HG03342 (cell line): Measurements from ENCODE around the gene PDCD4.
"Not testable (repeated sequence)": the region's sequence is repeated elsewhere in the genome, so short reads cannot be mapped to it uniquely, and the experiment has no call there.

Experiments
- ATAC-seq: cut with Tn5 transposase; IDR thresholded peaks from one replicate; pipeline ENCODE4 v1.9.1; 2021; ENCODE audit warnings: mild to moderate bottlenecking, moderate library complexity; ENCODE audit not compliant: unreplicated experiment

The PDCD4 gene

DNA sequence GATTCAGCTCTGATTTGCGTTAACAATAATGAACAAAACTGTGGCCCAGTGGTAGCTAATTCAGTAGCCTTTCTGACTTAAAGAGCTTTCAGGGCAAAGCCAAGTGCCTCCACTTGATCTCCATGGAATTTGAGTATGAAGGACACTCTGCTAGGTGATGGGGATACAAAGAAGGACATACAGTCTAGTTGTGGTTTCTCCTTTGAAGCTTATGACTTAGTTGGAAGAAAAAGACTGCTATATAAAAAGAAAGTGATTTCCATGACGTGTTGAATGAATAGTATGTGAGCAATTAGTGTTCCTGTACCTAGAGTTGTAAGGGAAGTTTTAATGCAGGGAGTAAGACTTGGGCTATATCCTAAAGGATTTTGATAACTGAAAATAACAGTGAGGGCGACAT lies 8.3 kb downstream of the PDCD4 start:
- no peak for ATAC-seq

DNA sequence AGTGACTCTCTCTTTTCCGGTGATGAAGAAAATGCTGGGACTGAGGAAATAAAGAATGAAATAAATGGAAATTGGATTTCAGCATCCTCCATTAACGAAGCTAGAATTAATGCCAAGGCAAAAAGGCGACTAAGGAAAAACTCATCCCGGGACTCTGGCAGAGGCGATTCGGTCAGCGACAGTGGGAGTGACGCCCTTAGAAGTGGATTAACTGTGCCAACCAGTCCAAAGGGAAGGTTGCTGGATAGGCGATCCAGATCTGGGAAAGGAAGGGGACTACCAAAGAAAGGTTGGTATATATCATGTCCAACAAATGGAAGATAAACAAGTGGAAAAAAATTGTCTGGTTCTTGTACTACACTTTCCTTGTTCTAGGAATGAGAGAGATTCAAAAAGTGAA lies 9.5 kb downstream of the PDCD4 start:
- ATAC-seq: no peak

DNA sequence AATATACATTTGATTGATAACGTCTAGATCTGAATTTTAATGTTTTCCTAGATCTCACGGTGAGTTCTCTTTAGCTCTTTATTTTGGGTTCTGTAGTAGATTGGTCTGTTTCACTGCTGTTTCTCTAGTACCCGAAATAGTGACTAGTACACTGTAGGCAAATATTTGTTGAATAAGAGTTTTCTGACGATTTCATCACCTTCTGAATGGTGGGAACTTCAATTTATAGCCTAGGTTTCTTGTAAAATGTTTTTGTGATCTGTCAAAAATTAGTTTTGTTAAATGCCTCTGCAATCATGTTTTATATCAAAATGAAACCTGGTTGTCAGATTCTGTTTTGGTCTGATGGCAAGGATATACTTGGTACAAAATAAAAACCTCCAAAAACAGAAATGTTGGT lies 10.2 kb downstream of the PDCD4 start:
- ATAC-seq: no peak

DNA sequence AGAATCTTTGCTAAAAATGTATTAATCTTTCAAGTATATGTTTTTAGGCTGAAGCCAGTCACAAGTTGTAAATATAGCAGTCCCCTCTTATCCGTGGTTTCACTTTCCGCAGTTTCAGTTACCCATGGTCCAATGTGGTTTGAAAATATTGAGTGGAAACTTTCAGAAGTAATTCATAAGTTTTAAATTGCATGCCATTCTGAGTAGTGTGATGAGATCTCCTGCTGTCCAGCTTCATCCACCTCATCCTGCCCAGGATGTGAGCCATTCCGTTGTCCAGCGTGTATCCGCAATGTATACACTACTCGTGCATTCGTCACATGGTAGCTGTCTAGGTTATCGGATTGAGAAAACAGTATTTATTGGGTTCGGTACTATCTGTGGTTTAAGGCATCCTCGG lies 12.2 kb downstream of the PDCD4 start:
- ATAC-seq: no peak

DNA sequence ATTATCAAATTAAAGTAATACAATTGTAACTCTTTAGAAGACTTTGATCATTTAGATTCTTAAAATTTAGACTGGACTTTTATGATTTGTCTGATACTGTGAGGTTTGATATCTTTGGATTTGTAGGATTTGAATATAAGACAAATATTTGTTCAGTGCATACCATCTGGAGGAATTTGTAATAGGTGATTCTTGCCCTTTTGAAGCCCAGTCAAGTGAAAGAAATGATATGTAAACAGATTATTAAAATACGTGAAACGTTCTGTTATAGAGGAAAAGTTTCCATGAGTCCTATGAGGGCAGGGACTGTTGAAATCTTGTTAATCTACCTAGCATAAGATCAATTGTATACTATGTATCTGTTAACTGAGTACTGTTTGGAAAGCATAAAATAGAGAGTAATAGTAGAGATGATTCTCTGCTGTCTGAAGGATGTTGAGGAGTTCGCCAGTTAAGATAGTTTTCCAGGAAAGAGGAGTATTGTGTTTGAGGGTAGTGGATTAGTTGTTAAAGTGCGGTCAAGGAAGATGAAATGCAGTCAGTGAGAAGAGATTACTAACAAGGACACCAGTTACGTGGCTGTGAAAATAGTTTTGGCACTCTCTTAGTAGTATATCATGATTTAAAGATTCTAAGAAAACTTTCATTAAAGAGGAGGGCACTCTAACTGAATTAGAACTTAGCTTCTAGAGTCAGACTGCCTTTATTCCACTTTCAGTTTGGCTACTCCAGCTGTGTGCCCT lies 14.4 kb downstream of the PDCD4 start:
- ATAC-seq: no peak

DNA sequence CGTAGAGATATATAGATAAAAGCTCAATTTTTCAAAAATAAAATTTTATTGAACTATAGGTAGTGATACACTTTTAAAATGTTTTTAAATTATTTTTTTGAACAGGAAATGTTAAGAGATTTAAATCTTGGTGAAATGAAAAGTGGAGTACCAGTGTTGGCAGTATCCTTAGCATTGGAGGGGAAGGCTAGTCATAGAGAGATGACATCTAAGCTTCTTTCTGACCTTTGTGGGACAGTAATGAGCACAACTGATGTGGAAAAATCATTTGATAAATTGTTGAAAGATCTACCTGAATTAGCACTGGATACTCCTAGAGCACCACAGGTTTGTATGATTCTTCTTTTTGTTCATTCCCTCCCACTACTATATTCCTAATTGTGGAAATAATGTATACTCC lies 15.8 kb downstream of the PDCD4 start:
- no peak for ATAC-seq

DNA sequence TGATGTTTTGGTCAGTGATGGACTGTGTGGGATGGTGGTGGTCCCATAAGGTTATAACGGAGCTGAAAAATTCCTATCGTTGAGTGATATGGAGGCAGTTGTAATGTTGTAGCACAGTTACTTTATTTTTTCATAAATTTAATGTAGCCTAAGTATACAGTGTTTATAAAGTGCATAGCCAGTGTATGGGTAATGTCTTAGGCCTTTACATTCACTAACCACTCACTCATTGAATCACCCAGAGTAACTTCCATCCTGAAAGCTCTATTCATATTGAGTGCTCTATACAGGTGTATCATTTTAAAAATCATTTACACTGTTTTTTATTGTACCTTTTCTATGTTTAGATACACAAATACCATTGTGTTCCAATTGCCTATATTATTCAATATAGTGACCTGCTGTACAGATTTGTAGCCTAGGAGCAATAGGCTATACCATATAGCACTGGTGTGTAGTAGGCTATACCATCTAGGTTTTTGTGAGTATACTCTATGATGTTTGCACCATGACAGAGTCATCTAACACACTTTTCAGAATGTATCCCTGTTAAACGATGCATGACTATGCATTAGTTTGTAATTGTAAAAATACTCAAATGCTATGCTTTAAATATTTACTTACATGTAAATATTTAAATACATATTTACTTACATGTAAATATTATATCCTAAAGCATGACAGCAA lies 21.0 kb downstream of the PDCD4 start:
- ATAC-seq: no peak

DNA sequence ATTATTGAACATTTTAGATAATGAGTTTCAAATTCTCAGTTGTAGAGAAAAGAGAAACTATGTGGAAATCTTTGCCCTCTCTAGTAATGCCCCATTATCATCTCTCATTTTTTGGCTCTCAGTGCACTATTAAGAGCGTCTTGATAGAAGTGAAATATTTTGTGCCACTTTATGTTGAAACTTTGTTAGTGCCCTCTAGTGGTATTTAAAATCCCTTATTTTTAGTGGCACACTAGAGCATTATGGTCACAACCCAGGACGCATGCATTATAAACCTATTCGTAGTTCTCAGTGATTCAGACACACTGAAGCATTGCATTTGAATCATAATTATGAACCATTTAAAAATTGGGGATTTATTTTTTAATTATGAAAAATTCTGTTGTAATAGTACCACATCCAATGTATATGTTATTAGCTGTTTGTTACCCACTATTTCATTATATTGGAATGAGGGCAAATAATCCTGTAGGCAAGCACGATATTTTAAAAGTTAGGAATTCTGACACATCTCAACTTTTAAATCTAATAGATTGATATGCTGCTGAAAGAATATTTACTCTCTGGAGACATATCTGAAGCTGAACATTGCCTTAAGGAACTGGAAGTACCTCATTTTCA lies 21.9 kb downstream of the PDCD4 start:
- ATAC-seq: no peak

DNA sequence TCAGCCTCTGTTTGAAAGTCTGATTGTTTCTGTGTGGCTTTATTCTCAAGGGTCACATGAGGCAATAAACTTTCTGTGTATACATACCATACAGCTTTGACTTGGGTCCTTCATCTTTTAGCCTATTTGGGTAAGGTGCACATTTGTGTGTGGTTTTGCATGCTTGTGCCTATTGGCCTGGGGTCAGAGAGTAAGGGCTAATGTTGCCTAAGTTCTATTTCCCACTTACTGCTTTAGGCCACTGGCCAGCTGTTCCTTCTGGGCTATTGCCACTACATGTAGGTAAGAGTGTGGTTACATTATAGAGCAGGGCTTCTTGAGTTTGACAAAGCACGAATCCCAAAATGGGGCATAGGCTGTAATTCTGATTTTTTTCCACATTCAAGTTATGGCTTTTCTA lies 25.5 kb downstream of the PDCD4 start:
- no peak for ATAC-seq

DNA sequence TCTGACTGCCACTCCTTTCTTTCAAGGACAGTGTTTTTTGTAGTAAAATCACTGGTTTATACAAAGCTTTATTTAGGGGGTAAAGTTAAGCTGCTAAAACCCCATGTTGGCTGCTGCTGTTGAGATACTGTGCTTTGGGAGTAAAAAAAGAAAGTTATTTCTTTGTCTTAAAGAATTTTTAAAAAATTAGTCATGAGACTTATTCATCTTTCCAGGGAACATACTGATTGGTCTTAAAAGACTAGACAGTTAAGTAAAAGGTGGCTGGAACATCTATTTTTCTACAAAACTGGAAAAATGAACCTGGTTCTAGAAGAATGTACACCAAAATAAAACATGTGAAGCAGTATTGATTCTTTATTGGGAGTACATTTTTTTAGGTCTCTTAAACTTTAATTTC lies 26.7 kb downstream of the PDCD4 start:
- no peak for ATAC-seq

DNA sequence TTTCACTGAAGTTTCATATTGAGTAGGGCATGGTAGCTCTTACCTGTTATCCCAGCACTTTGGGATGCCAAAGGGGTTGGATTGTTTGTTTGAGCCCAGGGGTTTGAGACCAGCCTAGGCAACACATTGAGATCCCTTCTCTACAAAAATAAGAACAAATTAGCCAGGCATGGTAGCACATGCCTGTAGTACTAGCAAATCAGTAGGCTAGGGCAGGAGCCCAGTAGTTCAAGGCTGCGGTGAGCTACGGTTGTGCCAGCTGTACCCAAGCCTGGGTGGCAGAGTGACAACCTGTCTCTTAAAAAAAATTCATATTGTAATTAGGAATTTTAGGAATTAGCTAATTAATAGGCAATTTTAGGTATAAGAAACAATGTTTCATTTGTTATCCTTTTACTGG lies 29.3 kb downstream of the PDCD4 start:
- no peak for ATAC-seq

DNA sequence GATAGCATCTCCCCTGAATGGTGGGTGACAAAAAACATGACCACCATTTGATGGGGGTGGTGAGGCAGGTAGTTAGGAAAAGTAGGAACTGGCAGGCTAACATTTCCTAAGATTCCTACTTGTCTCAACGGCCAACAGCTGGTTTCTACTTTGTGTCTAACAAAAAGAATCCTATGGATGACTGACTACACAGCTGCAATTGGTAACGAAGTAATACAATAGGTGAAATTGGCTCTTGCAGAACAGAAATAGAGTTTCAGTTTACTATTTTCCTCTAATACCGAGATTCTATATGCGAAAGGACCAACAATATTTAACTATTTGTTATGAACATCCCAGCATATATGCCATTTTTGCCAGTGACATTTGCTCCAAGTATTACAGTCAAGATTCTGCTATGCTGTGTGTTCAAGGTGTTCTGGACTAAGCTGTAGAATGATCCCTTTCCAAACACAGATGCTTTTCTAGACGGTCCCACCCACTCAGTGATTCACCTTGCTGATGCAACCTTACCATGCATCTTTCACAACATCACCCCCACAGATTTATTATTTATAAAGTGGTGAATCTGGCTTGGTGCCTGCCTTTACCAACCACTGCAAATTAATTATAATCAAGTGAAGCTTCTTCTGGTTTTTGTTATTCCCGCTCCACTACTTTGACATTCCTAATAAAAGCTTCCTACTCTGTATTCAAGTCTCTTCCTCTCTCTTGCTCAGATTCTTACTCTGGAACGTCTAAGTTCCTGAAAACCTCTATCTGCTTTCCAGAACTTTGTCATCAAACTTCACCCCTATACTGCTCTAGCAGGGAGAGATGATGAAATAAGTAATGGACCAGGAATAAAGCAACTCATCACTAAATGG lies 30.5 kb downstream of the PDCD4 start:
- no peak for ATAC-seq

DNA sequence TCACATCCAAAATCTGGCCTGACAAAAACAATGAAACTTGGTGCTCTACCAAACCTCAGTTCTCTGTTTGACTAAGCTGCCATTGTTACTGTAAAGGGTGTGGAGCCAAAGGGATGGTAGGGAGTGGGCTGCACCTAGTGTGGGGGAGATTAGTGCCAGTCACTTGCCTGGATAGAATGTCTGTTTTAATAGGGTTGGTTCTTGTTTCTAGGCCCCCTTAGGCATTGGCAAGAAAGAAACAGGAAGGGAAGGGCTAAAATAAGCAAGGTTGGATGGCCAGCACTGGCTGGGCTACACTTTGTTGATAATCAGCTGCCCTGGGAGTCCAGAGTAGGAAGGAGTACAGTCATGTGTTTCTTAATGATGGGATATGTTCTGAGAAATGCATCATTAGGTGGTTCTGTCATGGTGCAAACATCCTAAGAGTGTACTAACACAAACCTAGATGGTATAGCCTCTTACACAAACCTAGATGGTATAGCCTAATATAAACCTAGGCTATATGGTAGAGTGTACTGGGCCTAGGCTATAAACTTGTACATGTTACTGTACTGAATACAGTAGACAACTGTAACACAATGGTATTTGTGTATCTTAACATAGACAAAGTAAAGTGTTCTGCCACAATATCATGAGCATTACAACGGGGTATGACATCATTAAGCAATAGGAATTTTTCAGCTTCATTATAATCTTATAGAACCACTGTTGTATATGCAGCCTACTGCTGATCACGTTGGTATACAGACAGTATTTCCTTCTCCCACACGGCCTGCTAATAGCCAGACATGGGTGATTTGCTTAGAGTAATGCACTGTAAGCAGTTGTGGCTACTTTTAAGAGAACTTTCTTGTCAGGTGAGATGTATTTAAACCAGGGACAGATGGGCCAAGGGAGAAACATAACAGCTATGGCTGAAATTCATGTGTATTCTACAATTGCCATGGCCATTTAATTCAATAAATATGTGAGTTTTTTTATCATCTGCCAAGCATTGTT lies 31.9 kb downstream of the PDCD4 start:
- peak; percentile 68 for ATAC-seq

DNA sequence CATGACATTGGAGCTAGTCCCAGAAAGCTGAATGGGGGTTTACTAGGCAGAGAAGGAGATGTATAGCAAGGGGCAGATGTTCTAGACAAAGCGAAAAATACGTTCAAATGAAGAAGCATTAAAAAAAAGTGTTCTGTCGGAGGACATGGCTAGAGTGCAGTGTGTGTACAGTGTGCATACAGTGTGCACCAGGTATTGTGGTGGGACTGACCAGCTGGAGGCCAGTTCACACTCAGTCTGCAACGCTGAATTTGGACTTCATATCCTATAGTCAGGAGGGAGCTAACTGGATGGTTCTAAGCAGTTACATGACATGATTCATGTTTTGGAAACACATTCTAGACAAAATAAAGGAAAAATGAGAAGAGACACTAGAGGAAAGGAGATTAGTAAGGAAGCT lies 38.4 kb downstream of the PDCD4 start:
- no peak for ATAC-seq

DNA sequence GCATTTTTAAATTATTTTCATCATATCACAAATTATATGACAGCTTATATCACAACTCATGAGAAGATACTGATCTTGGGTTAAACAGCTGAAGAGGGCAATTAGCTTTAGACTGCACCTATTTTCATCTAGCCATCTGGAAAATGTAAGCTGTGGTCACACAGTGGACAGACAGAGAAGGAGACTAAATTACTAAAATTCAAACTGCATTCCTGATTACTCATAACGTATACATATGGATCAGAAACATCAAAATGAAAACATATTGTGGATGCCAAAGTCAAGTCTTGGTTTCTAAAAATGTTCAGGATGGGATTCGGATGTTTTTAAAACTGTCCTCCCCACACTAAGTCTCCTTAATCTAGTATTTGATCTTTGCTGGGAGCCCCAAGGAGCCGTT lies 40.6 kb downstream of the PDCD4 start:
- no peak for ATAC-seq

DNA sequence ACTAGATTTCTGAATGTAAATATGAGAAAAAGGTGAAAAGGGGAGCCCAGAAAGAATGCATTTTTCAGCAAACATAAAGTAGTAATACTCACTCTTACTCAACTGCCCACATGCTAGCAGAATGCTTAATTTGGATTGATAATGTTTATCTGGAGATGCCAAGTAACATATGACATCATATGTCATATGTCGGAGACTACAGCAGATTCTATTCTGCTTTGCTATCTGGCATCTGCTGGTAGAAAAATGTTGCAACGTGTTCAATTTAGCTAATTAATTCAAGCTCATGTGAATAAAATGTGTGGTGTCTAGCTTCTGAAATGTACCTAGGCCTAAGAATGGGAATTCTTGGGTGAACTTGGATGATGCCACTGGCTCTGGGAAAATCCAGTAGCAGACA lies 42.7 kb downstream of the PDCD4 start:
- no peak for ATAC-seq

DNA sequence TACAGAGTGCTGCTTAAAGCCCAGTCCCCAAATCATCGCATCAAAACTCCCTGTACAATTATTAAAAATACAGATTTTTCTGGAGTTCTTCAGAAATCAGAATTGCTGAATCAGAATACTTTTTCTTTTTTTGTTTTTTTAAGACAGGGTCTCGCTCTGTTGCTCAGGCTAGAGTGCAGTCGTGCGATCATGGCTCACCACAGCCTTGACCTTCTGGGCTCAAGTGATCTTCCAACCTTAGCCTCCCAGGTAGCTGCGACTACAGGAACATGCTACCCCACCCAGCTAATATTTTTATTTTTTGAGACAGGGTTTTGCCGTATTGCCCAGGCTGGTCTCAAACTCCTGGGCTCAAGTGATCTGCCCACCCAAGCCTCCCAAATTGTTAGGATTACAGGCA lies 43.3 kb downstream of the PDCD4 start:
- no peak for ATAC-seq

DNA sequence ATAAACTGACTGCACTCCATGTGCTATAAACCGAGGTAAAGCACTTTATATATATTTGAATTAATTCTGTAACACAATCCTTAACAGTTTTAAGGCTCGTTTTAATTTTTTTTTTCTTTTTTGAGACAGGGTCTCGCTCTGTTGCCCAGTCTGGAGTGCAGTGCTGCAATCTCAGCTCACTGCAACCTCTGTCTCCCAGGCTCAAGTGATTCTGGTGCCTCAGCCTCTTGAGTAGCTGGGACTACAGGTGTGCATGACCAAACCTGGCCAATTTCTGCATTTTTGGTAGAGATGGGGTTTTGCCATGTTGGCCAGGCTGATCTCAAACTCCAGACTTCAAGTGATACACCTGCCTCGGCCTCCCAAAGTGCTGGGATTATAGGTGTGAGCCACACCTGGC lies 43.9 kb downstream of the PDCD4 start:
- not testable (repeated sequence) for ATAC-seq

DNA sequence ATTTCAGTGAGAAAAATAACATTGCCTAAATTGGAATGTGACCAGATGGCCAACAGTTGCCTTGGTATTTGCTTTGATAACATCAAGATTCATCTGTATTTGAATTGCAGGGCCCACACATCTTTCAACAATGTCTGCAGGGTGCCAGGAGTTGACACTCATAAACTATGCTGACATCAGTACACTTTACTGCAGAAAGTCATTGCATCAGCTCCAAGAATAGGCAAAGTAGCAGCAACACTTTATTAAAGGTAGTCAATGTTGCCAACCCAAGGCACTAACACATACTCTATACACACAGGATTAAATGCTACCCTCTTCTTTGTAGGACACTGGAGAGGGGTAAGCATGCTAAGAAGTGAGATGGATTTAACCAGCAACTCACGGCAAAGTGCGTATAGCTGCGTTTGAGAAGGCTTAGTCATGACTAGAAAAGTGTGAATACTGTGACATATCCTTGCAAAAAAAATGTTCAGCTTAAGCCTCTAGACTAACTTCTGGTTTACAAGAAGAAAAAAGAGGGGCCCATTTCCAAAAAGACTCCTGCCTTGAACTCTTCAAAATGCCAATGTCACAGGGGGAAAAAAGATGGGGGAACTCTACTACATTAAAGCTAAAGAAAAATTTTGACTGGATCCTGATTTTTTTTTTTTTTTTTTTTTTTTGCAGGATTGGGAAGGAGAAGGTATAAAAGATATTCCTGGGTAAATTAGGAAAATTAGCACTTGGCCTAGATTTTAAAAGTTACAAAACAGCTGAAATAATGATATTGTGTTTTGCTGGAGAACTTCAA lies 45.0 kb downstream of the PDCD4 start:
- ATAC-seq: no peak
